ENCODE data around the gene SQSTM1. TPM values are rescaled to one million over a fixed set of nuclear protein-coding genes. Genes with fewer than 3 reads are reported as not detected.

SQSTM1 gene
- total and polyA plus RNA-seq, 3 experiments from 2014 or later: 158 to 212 (median 179) TPM

DNA sequence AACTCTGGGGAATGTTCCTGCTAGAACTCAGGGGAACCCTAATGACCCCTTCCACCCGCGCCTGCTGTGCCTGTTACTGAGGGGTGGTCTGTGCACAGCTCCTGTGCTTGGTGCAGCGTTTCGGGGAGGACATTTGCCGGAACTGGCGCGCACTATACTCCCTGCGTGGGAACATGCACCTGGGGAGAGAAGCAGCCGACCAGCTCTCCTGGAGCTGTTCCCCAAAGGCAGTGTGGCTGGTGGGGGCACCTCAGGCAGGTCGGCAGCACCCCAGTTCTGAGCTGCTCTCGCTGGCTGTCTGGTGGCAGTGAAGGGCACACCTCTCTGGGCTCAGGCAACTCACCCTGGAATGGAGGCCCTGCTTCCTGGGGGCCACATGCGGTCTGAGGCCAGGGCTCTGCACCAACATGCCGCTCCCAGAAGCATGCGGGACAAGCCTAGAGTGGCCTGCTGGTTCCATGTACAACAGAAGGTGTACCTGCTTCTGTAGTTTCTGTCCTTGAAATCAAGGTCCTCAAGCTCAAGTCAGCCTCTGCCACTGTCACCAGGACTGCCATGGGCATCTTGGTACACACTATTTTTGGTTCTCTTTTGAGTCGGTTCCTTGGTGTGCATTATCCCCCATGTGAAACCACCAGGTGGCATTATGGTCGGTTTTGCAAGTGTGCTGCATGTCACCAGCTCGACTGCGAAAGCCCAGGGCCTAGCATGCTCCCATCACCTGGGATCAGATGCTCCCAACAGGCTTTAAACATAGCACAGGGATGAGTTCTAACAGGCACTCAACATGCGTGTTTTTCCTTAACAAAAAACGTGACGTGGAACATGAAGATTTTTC, 45.8 kb downstream of the SQSTM1 start:
- no peaks in the 10 kb centered on the region for H3K36me3 ChIP-seq (ENCODE audit: insufficient read depth, low read length)
- no peaks in the 10 kb centered on the region for H3K27me3 Mint-ChIP-seq
- no peak overlapping the region for H3K4me3 Mint-ChIP-seq

DNA sequence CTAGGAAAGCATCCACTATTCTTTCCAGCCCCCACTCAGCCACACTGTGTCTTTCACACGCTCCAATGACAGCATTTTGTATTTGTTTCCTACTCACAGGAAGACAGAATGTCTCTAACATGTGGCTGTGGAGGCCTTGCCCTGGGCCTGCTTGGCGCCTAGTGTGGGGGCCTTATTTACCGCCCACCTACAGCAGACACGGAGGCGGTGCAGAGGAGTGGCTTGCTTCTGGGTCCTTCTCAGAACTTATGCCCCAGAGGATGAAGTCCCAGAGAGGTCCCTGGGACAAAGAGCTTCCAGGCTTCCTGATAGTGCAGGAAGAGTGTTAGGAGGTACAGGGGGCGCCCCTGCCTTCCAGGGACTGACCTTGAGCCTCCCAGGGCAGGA, 46.4 kb downstream of the SQSTM1 start:
- H3K4me1 Mint-ChIP-seq: no peaks in the 10 kb centered on the region
- H3K27ac ChIP-seq (ENCODE audit: low read depth, low read length): no peak overlapping the region
- no peak for DNase-seq
- H3K36me3 ChIP-seq (ENCODE audit: insufficient read depth, low read length): no peaks in the 10 kb centered on the region
- peaks cover 4 to 66% (median 7%) of the 10 kb centered on the region in 3 donors for H3K36me3 Mint-ChIP-seq
- no peaks in the 10 kb centered on the region for H3K9me3 ChIP-seq (ENCODE audit: low read length)
- H3K27me3 Mint-ChIP-seq: no peaks in the 10 kb centered on the region
- POLR2A ChIA-PET: no interaction called here
- peak overlapping the region in 3 of 8 donors; percentile 23 to 93 (median 81) for H3K27ac Mint-ChIP-seq
- H3K4me3 Mint-ChIP-seq: no peak overlapping the region
- no peaks in the 10 kb centered on the region for H3K27me3 ChIP-seq (ENCODE audit: insufficient read depth, low read length, poor library complexity, severe bottlenecking)
- H3K4me3 ChIP-seq (ENCODE audit: low read length): no peak overlapping the region
- no peaks in the 10 kb centered on the region for H3K4me1 ChIP-seq (ENCODE audit: insufficient read depth, low read length)
- no peaks in the 10 kb centered on the region for H3K9me3 Mint-ChIP-seq
- CTCF ChIA-PET: no interaction called here

More for the DNA sequence above, 45.8 kb downstream of the SQSTM1 start:
- H3K9me3 ChIP-seq (ENCODE audit: low read length): no peaks in the 10 kb centered on the region
- POLR2A ChIA-PET: no interaction called here
- no peak overlapping the region for H3K27ac ChIP-seq (ENCODE audit: low read depth, low read length)
- Mint-ChIP-seq H3K4me1 (no peaks in the 10 kb centered on the region), H3K27ac (peak overlapping the region in 4 of 8 donors; percentile 36 to 78 (median 58)), H3K36me3 (peaks cover 4 to 66% (median 7%) of the 10 kb centered on the region in 3 donors), H3K9me3 (no peaks in the 10 kb centered on the region)
- DNase-seq: no peak
- H3K4me3 ChIP-seq (ENCODE audit: low read length): no peak overlapping the region
- no peaks in the 10 kb centered on the region for H3K27me3 ChIP-seq (ENCODE audit: insufficient read depth, low read length, poor library complexity, severe bottlenecking)
- CTCF ChIA-PET: interaction anchor here (1.3 kb wide), 1 partner anchor 19 kb away, joined by 4 read pairs; no protein-coding TSS in a partner anchor
- no peaks in the 10 kb centered on the region for H3K4me1 ChIP-seq (ENCODE audit: insufficient read depth, low read length)

DNA sequence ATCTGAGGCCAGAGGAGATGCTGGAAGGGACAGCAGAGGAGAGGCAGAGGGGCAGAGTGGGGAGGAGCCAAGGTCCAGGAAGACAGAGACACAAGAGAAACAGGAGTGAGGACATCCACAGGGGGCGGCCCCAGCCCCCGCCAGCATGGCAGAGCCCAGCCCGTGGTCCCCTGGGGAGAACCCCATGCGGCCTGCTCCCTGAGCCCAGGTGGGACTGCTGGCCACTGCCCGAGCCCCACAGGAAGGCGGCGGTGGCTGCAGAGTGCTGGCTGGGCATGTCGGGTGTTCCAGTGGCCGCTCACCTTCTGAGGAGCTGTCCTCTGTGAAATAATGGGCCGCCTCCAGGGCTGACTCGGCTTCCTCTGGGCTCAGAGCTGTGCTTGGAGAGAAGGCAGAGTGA, 46.8 kb downstream of the SQSTM1 start:
- no peaks in the 10 kb centered on the region for H3K27me3 Mint-ChIP-seq
- Histone ChIP-seq H3K27me3 (ENCODE audit: insufficient read depth, low read length, poor library complexity, severe bottlenecking) (no peaks in the 10 kb centered on the region), H3K9me3 (ENCODE audit: low read length) (no peaks in the 10 kb centered on the region), H3K4me1 (ENCODE audit: insufficient read depth, low read length) (no peaks in the 10 kb centered on the region), H3K36me3 (ENCODE audit: insufficient read depth, low read length) (peaks cover 3% of the 10 kb centered on the region), H3K4me3 (ENCODE audit: low read length) (no peak overlapping the region), H3K27ac (ENCODE audit: low read depth, low read length) (no peak overlapping the region)
- CTCF ChIA-PET: interaction anchor here (2.0 kb wide), 1 partner anchor 101 kb away, joined by 4 read pairs; no protein-coding TSS in a partner anchor
- H3K9me3 Mint-ChIP-seq: no peaks in the 10 kb centered on the region
- peak overlapping the region in 2 of 8 donors; percentile 23 to 93 for H3K27ac Mint-ChIP-seq
- POLR2A ChIA-PET: no interaction called here
- H3K4me3 Mint-ChIP-seq: no peak overlapping the region
- peaks cover 4 to 68% (median 7%) of the 10 kb centered on the region in 3 donors for H3K36me3 Mint-ChIP-seq
- no peaks in the 10 kb centered on the region for H3K4me1 Mint-ChIP-seq
- DNase-seq: no peak

DNA sequence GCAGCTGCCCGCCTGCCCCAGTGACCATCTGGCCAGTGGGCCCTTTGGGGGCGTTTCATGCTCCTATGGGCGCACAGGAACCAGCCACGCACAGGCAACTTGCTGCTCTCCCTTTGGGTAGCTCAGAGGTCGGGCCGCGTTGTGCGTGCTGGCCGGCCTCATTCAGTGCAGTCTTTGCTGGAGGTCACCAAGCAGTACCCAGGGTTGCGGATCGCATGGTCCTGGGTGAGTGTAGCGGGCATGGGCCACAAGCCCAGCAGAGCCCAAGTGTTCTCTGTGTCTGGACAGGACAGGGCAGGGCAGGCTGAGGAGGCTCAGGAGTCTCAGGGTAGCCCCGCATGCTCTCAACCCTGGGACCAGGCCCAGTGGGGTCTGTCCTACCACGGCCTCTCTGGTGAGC, 47.8 kb downstream of the SQSTM1 start:
- ChIA-PET CTCF (interaction anchor here (2.0 kb wide), 1 partner anchor 102 kb away, joined by 4 read pairs; no protein-coding TSS in a partner anchor), POLR2A (no interaction called here)
- Histone ChIP-seq H3K4me1 (ENCODE audit: insufficient read depth, low read length) (no peaks in the 10 kb centered on the region), H3K27me3 (ENCODE audit: insufficient read depth, low read length, poor library complexity, severe bottlenecking) (no peaks in the 10 kb centered on the region), H3K9me3 (ENCODE audit: low read length) (no peaks in the 10 kb centered on the region), H3K4me3 (ENCODE audit: low read length) (no peak overlapping the region), H3K27ac (ENCODE audit: low read depth, low read length) (no peak overlapping the region), H3K36me3 (ENCODE audit: insufficient read depth, low read length) (peaks cover 3% of the 10 kb centered on the region)
- H3K4me3 Mint-ChIP-seq: no peak overlapping the region
- peaks cover 4 to 67% (median 7%) of the 10 kb centered on the region in 3 donors for H3K36me3 Mint-ChIP-seq
- no peaks in the 10 kb centered on the region for H3K4me1 Mint-ChIP-seq
- no peaks in the 10 kb centered on the region for H3K9me3 Mint-ChIP-seq
- H3K27ac Mint-ChIP-seq: peak overlapping the region in 3 of 8 donors; percentile 17 to 69 (median 23)
- DNase-seq: no peak
- H3K27me3 Mint-ChIP-seq: no peaks in the 10 kb centered on the region

DNA sequence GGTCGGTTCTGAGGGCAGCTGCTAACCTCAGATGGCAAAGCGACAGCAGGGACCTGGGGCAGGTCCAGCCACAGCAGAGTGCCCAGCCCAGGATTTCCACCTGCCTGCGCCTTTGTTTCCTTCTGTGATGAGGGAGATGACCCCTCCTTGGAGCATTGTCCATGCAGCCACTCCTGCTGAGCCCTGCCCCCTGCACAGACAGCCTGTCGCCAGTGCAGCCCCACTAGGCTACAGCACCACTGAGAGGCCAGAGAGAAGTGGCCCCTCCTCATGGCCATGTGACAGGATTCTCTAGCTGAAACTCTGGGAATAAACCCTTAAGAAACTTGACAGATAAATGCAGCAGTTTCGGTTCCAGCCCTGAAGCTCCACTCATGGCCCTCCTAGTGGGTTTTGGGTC, 48.4 kb downstream of the SQSTM1 start:
- POLR2A ChIA-PET: no interaction called here

DNA sequence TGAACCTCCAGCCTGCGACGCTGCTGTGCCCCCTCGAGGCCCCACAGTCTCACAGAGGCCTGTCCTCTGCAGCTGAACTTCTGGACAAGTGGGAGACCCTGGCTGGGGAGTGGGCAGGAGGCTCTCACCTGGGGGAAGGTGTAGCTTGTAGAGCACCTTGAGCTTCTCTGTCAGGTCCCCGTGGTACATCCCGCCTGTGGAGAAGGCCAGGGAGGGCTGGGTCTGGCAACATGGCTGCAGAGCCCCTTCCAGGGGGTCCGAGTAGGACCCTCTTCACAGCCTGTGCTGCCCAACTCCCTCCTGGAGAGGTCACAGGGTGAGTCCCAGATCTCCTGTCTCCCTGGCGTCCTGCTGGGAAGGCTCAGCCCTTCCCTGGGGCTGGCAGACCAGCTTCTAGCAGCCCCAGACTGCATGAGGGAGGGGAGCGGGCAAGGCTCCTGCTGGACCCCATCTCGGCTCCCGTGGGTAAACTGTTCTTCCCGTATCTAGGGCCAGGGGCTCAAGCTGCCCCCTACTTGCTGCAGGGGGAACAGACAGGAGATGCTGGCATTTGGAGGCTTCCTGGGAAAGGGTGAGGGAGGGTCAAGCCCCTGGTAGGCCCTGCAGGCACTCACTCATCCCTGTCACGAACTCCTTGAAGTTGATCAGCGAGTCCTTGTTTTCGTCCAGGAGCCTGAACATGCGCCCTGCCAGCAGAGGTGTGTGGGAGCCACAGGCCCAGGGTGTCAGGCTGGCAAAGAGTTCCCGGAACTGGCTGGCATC, 49.1 kb downstream of the SQSTM1 start:
- Histone ChIP-seq H3K27me3 (ENCODE audit: insufficient read depth, low read length, poor library complexity, severe bottlenecking) (no peaks in the 10 kb centered on the region), H3K36me3 (ENCODE audit: insufficient read depth, low read length) (peaks cover 3% of the 10 kb centered on the region), H3K4me3 (ENCODE audit: low read length) (no peak overlapping the region), H3K9me3 (ENCODE audit: low read length) (no peaks in the 10 kb centered on the region), H3K27ac (ENCODE audit: low read depth, low read length) (no peak overlapping the region), H3K4me1 (ENCODE audit: insufficient read depth, low read length) (no peaks in the 10 kb centered on the region)
- peaks cover 4 to 69% (median 5%) of the 10 kb centered on the region in 3 donors for H3K36me3 Mint-ChIP-seq
- no peak overlapping the region for H3K4me3 Mint-ChIP-seq
- no peaks in the 10 kb centered on the region for H3K4me1 Mint-ChIP-seq
- DNase-seq: no peak
- H3K9me3 Mint-ChIP-seq: no peaks in the 10 kb centered on the region
- H3K27me3 Mint-ChIP-seq: no peaks in the 10 kb centered on the region
- POLR2A ChIA-PET: no interaction called here
- H3K27ac Mint-ChIP-seq: peak overlapping the region in 1 of 8 donors; percentile 74
- CTCF ChIA-PET: no interaction called here

More for the DNA sequence above, 48.4 kb downstream of the SQSTM1 start:
- Histone ChIP-seq H3K36me3 (ENCODE audit: insufficient read depth, low read length) (peaks cover 3% of the 10 kb centered on the region), H3K27me3 (ENCODE audit: insufficient read depth, low read length, poor library complexity, severe bottlenecking) (no peaks in the 10 kb centered on the region), H3K9me3 (ENCODE audit: low read length) (no peaks in the 10 kb centered on the region), H3K4me3 (ENCODE audit: low read length) (no peak overlapping the region), H3K4me1 (ENCODE audit: insufficient read depth, low read length) (no peaks in the 10 kb centered on the region), H3K27ac (ENCODE audit: low read depth, low read length) (no peak overlapping the region)
- H3K4me1 Mint-ChIP-seq: no peaks in the 10 kb centered on the region
- H3K27ac Mint-ChIP-seq: peak overlapping the region in 1 of 8 donors; percentile 15
- CTCF ChIA-PET: interaction anchor here (2.0 kb wide), 1 partner anchor 103 kb away, joined by 4 read pairs; no protein-coding TSS in a partner anchor
- no peaks in the 10 kb centered on the region for H3K9me3 Mint-ChIP-seq
- no peaks in the 10 kb centered on the region for H3K27me3 Mint-ChIP-seq
- DNase-seq: no peak
- H3K36me3 Mint-ChIP-seq: peaks cover 4 to 67% (median 5%) of the 10 kb centered on the region in 3 donors
- H3K4me3 Mint-ChIP-seq: no peak overlapping the region

DNA sequence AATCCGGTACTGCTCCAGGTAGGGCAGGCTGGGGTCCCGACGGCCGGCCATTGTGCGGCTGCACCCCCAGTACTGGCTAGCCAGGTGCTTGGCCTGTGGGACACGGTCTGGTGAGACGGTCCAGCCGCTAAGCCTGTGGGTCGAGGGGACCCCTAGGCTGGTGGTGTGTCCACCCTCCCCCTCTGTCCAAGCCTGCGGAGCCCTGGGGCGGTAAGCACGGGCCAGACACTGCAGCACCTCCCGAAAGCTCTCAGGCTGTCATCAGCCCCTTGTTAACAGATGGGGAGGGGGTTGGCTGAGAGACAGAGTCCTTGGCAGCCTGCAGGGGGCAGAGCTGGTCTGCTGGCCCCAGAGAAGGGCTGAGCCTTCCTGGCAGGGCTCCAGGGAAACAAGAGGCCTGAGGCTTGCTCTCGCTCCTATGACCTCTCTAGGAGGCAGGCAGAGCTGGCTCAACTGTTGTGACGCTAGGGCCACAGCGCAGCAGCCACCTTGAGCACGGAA, 49.7 kb downstream of the SQSTM1 start:
- ChIA-PET CTCF (no interaction called here), POLR2A (no interaction called here)
- Mint-ChIP-seq H3K9me3 (no peaks in the 10 kb centered on the region), H3K27ac (peak overlapping the region in 2 of 8 donors; percentile 74 to 85), H3K36me3 (peaks cover 4 to 69% (median 5%) of the 10 kb centered on the region in 3 donors), H3K4me1 (no peaks in the 10 kb centered on the region), H3K4me3 (no peak overlapping the region), H3K27me3 (no peaks in the 10 kb centered on the region)
- no peak for DNase-seq
- H3K4me3 ChIP-seq (ENCODE audit: low read length): no peak overlapping the region
- peaks cover 3% of the 10 kb centered on the region for H3K36me3 ChIP-seq (ENCODE audit: insufficient read depth, low read length)
- no peaks in the 10 kb centered on the region for H3K4me1 ChIP-seq (ENCODE audit: insufficient read depth, low read length)
- no peaks in the 10 kb centered on the region for H3K27me3 ChIP-seq (ENCODE audit: insufficient read depth, low read length, poor library complexity, severe bottlenecking)
- no peak overlapping the region for H3K27ac ChIP-seq (ENCODE audit: low read depth, low read length)
- H3K9me3 ChIP-seq (ENCODE audit: low read length): no peaks in the 10 kb centered on the region

DNA sequence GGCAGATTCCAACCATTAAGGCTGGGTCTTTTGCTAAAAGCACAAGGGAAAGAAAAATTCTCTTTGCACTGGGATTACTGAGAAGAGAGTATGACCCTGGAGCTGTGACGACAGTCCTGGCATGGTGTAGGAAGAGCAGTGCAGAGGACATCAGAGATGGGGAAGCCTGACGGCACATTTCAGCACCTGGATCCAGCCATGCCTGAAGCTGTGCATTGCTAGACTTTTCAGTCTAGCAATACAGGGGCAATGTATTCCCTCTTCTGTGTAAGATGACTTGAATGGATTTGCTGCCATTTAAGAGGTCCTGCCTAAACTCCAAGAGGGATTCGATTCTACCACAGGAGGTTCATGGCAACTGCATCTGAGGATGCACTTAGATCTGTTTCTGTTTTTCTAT, 50.2 kb downstream of the SQSTM1 start:
- CTCF ChIA-PET: no interaction called here
- Histone ChIP-seq H3K27me3 (ENCODE audit: insufficient read depth, low read length, poor library complexity, severe bottlenecking) (no peaks in the 10 kb centered on the region), H3K36me3 (ENCODE audit: insufficient read depth, low read length) (peaks cover 3% of the 10 kb centered on the region), H3K9me3 (ENCODE audit: low read length) (no peaks in the 10 kb centered on the region), H3K4me3 (ENCODE audit: low read length) (no peak overlapping the region), H3K27ac (ENCODE audit: low read depth, low read length) (no peak overlapping the region), H3K4me1 (ENCODE audit: insufficient read depth, low read length) (no peaks in the 10 kb centered on the region)
- no peaks in the 10 kb centered on the region for H3K9me3 Mint-ChIP-seq
- peaks cover 4 to 71% (median 5%) of the 10 kb centered on the region in 3 donors for H3K36me3 Mint-ChIP-seq
- H3K27me3 Mint-ChIP-seq: no peaks in the 10 kb centered on the region
- no peaks in the 10 kb centered on the region for H3K4me1 Mint-ChIP-seq
- no peak overlapping the region for H3K4me3 Mint-ChIP-seq
- no peak for DNase-seq
- POLR2A ChIA-PET: no interaction called here
- peak overlapping the region in 2 of 8 donors; percentile 60 to 85 for H3K27ac Mint-ChIP-seq

Measured in CD8-positive, alpha-beta memory T cell (primary cell).